Retinal pigment epithelial cell (primary cell): ENCODE data around the gene SPEG.

Experiments used
- DNase-seq: peaks from one replicate; pipeline ENCODE4 v3.0.0-alpha.2; 2010; ENCODE audit warnings: low read depth
- H3K4me3 ChIP-seq: 2 replicates; pipeline ENCODE4 v1.5.1; 2011; ENCODE audit warnings: mild to moderate bottlenecking, low read length, control low read depth, moderate library complexity
- CTCF ChIP-seq: conservative IDR thresholded peaks from 2 replicates; pipeline ENCODE4 v1.5.1; 2011; ENCODE audit warnings: low read depth, low read length, control low read depth, inconsistent platforms

The SPEG gene

GRCh38 chr2:219400562-219400961, 34.1 kb upstream of the SPEG start:
- TF ChIP-seq CTCF: no peak

GRCh38 chr2:219401606-219402005, 33.0 kb upstream of the SPEG start:
- no peak overlapping the region for H3K4me3 ChIP-seq
- no peak for TF ChIP-seq CTCF
- DNase-seq: no peak

More at GRCh38 chr2:219400562-219400961, 34.1 kb upstream of the SPEG start:
- DNase-seq: no peak
- no peak overlapping the region for H3K4me3 ChIP-seq

GRCh38 chr2:219402665-219403515, 31.8 kb upstream of the SPEG start:
- TF ChIP-seq CTCF: peak; percentile 96
- no peak overlapping the region for H3K4me3 ChIP-seq
- peak; percentile 33 for DNase-seq

- TF ChIP-seq CTCF: no peak
- H3K4me3 ChIP-seq: no peak overlapping the region
- no peak for DNase-seq
Measured at GRCh38 chr2:219403861-219404260, 30.8 kb upstream of the SPEG start.

GRCh38 chr2:219404291-219404910, 30.2 kb upstream of the SPEG start:
- DNase-seq: no peak
- H3K4me3 ChIP-seq: no peak overlapping the region
- TF ChIP-seq CTCF: no peak

- H3K4me3 ChIP-seq: no peak overlapping the region
- DNase-seq: no peak
- no peak for TF ChIP-seq CTCF
Measured at GRCh38 chr2:219404954-219405353, 29.7 kb upstream of the SPEG start.

- DNase-seq: no peak
- TF ChIP-seq CTCF: peak; percentile 26
- H3K4me3 ChIP-seq: no peak overlapping the region
Measured at GRCh38 chr2:219405451-219405850, 29.2 kb upstream of the SPEG start.
